HG03520 (cell line): ENCODE data around the gene UNC5C.
A peak's percentile ranks its signal among the peaks of the same experiment; 100 is the strongest.

Source experiments
- ATAC-seq: cut with Tn5 transposase; IDR thresholded peaks from one replicate; pipeline ENCODE4 v1.9.1; 2021; ENCODE audit warnings: mild to moderate bottlenecking, moderate library complexity; ENCODE audit not compliant: unreplicated experiment

Gene UNC5C

DNA sequence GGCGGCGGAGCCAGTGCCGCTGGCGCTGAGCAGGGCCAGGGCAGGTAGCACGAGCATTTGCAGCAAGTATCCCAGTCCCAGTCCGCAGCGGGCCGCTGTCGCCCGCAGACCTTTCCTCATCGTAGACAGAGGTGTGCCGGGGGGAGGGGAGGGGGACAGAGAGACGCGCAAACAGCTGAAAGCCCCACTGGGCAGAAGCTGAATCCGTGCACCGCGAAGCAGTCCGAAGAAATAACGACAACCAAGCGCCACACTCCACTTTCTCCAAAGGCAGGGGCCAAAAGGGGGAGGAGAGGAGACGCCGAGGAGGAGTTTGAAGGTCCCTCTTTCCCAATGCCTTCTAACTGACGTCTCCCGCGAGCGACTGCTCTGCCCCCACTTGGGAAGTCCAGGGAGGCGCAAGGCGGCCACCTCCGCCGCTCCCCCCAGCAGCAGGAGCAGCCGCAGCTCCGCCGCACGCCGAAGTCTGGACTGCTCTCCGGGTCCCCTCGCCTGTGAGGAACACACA is at the start of gene UNC5C:
TSS of gene UNC5C (minus strand) at position 236 of the 508 bp plus-strand sequence.
- ATAC-seq, result no peak

- no peak for ATAC-seq
Measured at GRCh38 chr4:95596676-95597075, 47.9 kb upstream of the UNC5C start.

GRCh38 chr4:95594629-95595028 is 45.9 kb upstream of the UNC5C start:
- no peak for ATAC-seq

DNA sequence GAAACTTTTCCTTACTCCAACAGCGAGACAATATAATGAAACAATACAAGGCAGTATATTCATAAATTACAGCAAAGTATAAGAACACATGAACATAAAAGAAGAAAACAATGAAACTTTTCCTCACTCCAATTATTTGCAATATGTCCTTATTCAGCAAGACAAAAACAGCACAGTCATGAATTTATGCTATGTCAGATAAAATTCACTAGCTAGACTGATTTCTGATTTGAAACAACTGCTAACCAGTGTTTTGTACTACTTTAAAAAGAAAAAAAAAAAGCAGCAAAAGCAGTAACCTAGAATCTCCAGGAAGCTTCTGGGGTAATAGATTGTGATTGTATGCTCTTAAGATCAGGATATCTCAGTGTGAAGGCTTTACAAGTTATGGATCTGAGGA is 45.2 kb upstream of the UNC5C start:
- ATAC-seq, result no peak

GRCh38 chr4:95591278-95591677 is 42.5 kb upstream of the UNC5C start:
- ATAC-seq, result no peak

- ATAC-seq, result no peak
Measured at GRCh38 chr4:95590615-95591014, 41.8 kb upstream of the UNC5C start.

DNA sequence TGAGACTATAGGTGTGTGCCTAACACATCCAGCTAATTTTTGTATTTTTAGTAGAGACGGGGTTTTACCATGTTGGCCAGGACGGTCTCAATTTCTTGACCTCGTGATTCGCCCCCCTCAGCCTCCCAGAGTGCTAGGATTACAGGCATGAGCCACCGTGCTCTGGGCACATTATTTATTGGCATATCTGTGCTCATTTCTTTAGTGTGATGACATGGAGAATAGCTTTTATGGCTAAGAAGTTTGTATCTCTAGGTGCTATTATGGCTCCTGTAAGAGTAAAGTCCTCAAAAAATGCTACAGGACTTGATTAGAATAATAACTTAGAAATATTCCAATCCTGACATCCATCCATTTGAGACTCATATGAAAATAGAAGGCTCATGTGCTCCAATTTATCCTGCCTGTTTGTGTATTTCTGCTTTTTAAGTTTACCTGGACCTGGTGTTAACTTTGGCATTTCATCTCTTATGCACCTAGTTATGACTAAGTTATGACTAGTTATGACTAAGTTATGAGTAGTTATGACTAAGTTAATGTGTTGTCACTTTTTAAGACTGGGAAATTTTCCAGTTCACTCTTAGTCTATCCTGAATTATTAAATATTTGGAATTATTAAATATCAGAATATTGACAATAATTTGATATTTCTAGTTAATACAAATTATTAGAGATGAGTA is 36.4 kb upstream of the UNC5C start:
- no peak for ATAC-seq

GRCh38 chr4:95580226-95580625 is 31.5 kb upstream of the UNC5C start:
- no peak for ATAC-seq

DNA sequence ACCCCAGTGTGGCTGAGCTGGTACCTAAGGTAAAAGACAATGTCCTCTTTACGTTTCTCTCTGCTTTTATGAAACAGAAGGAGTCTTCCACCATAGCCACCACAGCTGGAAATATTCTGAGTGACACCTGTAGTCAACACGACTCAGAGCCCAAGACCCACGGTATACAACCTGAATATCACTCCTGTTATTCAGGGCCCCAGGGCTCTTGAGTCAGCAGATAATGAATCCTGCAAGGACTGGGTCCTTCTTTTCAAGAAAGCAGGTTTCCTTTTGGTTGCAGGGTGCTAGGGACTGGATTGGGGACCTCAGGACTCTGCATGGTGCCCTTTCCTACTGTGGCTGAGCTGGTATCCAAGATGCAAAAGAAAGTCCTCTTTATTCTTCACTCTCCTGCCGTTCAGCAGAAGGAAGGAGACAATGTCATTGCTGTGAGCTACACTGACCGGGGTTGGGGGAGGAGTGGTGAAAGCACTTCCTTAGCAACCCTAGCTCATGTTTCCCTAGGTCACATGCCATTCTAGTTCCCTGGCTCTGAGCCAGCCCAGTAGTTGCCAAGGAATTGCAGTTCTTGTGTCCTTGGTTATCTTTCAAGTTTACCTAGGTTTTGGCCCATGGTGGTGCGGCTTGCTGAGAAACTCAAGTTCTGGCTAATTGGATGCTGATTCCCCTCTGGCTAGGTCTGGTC is 23.7 kb upstream of the UNC5C start:
- ATAC-seq, result no peak

DNA sequence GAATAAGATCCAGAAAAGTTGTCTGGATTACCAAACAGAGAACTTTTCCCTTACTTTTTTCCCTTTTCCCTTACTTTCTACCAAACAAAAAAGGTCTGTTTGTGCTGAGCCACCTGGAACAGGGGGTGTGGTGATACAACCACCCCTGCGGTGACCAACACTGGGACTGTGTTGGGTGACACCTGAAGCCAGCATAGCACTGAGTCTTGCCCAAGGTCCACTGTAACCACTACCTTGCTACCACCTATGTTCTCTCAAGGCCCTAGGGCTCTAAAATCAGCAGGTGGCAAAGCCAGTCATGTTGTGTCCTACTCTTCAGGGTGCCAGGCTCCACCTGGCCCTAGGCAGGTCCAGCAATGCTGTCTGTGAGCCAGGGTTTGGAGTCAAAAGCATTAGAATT is 22.8 kb upstream of the UNC5C start:
- ATAC-seq, result no peak

GRCh38 chr4:95563638-95564337 is 15.0 kb upstream of the UNC5C start:
- no peak for ATAC-seq

- ATAC-seq, result no peak
Measured at GRCh38 chr4:95560774-95561173, 12.0 kb upstream of the UNC5C start.

DNA sequence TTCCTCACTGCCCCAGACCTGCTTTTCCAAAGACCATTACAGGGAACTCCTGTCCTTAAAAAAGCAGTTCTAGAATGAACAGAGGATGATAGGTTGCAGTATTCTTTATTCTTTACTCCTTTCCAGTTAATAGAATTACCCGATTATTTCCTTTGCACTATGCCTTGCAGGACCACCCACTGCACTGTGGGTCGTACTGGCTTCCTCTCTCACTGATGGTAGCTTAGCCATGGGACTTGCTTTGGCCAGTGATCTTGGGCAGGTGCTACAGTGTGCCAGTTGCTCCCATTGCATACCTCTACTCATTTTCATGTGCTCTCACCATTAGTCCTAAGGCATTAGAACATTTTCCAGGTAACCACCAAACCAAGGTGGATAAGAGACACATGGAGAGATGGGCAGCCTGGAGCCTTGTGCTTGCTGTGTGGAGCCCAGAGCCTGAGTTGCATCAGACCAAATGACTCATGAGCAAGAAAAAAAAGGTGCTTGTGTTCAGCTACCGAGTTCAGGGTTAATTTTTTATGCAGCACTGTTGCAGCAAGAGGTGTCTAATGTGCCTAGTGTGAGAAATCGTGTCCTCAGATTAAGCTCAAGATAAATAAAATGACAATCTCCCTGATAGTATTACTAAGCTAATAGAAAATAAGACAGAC is 7.6 kb upstream of the UNC5C start:
- ATAC-seq, result no peak

DNA sequence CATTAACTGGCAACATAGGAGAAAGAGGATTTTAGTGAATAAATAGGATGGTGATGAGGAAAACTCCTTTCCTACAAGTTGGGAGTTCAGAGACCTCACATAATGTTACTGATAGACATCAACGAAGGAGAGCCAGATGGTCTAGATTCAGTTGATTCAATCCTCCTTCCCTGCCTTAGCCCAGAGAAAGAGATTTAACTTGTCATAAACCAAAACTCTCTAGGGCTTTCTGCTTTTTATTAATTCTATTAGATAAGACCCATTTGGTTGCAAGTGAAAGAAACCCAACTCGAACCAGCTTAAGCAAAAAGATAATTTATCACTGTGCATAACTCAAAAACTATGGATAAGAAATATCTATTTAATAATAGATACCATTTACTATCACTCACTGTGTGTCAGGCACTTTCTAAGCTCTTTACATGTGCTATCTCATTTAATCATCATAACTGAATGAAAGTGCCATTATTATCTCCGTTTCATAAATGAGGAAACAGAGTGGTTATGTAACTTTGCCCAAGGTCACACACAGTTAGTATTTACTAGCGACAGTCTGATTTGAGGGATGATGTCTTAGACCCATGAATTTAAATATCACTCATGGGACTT is 4.3 kb upstream of the UNC5C start:
- no peak for ATAC-seq

DNA sequence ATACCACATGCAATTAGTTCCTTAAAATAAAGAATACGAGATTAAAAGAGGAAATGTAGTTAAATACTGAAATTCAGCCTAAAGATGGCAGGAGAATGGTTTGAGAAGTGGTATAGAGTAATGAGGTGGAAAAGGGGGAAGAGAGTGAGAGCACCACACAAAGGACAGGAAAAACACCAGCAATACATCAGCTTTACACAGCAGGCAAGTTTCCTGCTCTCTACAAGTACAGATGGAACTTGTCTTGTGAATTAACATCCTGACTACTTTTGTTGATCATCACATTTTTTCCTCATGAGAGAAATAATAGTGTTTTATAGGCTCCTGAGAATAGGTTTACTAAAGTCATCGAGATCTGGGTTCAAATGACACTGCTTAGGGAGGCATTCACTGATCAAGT is 2.9 kb upstream of the UNC5C start:
- ATAC-seq, result no peak

DNA sequence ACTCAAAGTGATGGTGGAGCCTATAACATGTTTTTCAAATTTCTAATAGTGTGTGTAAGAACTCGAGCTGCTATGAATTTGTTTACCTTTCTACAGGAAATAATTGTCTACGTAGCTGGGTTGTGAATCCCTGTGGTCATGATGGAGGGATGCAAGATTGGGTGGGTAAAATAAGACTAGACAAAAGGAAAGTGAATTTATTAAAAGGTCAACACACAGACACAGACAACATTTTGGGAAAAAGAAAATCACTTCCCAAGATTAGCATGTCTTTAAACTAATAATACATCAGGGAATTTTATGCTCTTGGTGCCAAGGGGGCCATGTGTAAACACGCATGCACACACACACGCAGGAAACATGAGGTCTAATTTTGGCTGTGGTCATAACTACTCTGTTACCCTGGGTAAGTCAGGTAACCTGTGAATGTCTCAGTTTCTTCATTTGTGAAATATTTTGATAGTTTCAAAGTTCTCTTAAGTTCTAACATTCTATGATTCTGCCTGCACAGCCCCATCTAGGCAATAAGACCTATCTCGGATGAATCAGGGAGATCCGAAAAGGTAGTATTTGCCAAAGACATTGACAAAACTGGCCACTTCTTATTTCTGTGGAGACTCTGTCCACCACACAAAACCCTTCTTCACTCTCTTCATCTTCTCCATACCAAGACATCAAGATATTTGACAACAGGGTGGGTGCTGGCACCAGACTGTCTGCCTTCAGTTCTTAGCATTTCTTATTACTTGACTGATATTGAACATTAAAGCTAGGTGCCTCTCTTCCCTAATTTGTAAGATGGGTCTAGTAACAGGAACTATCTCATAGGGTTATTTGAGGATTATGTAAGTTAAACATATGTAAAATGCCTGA is 1.6 kb upstream of the UNC5C start:
- no peak for ATAC-seq

GRCh38 chr4:95549246-95550114 is 707 bp upstream of the UNC5C start:
- peak; percentile 96 for ATAC-seq

GRCh38 chr4:95547715-95548471 is 880 bp downstream of the UNC5C start:
- no peak for ATAC-seq
